Inflammatory macrophage treated with lipopolysaccharide for 4 hours (primary cell): Measurements from ENCODE around the gene VAT1L.
"Not testable (repeated sequence)": the region's sequence is repeated elsewhere in the genome, so short reads cannot be mapped to it uniquely, and the experiment has no call there.

Experiments
- DNase-seq: peaks from one replicate; pipeline ENCODE4 v3.0.0-alpha.2; 2020

Gene VAT1L

GRCh38 chr16:77963185-77964044 is 175.1 kb downstream of the VAT1L start:
- DNase-seq = no peak

- DNase-seq = no peak
Measured at GRCh38 chr16:77965346-77965745, 177.0 kb downstream of the VAT1L start.

GRCh38 chr16:77967054-77967904 is 178.9 kb downstream of the VAT1L start:
- DNase-seq = no peak

- DNase-seq = no peak
Measured at GRCh38 chr16:77969861-77970260, 181.5 kb downstream of the VAT1L start.

- DNase-seq = no peak
Measured at GRCh38 chr16:77970371-77970770, 182.0 kb downstream of the VAT1L start.

GRCh38 chr16:77971306-77972061 is 183.1 kb downstream of the VAT1L start:
- peak; percentile 64 for DNase-seq

- DNase-seq = no peak
Measured at GRCh38 chr16:77972062-77972392, 183.7 kb downstream of the VAT1L start.

GRCh38 chr16:77974883-77975282 is 186.5 kb downstream of the VAT1L start:
- DNase-seq = no peak

GRCh38 chr16:77975942-77976341 is 187.6 kb downstream of the VAT1L start:
- DNase-seq = no peak

GRCh38 chr16:77977339-77977738 is 189.0 kb downstream of the VAT1L start:
- peak; percentile 40 for DNase-seq

GRCh38 chr16:77985111-77985510 is 196.7 kb downstream of the VAT1L start:
- DNase-seq = no peak

- DNase-seq = no peak
Measured at GRCh38 chr16:77986011-77986740, 197.8 kb downstream of the VAT1L start.

- DNase-seq = no peak
Measured at GRCh38 chr16:77987810-77988209, 199.4 kb downstream of the VAT1L start.

GRCh38 chr16:77989846-77990245 is 201.5 kb downstream of the VAT1L start:
- no peak for DNase-seq

GRCh38 chr16:77991701-77992100 is 203.3 kb downstream of the VAT1L start:
- DNase-seq = no peak

GRCh38 chr16:77992381-77992780 is 204.0 kb downstream of the VAT1L start:
- DNase-seq = not testable (repeated sequence)

- peak; percentile 5 for DNase-seq
Measured at GRCh38 chr16:77993111-77993985, 205.0 kb downstream of the VAT1L start.

GRCh38 chr16:77995843-77996455 is 207.6 kb downstream of the VAT1L start:
- DNase-seq = no peak

- DNase-seq = no peak
Measured at GRCh38 chr16:77998350-77999023, 210.1 kb downstream of the VAT1L start.

- peak; percentile 4 for DNase-seq
Measured at GRCh38 chr16:78001451-78002025, 213.2 kb downstream of the VAT1L start.
